ENCODE results near the gene NUDCD2. TPM values are rescaled to one million over a fixed set of nuclear protein-coding genes. Genes with fewer than 3 reads are reported as not detected.
A peak's percentile ranks its signal among the peaks of the same experiment; 100 is the strongest.

NUDCD2 gene
- total and polyA plus RNA-seq, 2 donors (not counting 1 experiment from before 2014, with no cell fraction given) = 6.8 to 24.4 TPM

DNA sequence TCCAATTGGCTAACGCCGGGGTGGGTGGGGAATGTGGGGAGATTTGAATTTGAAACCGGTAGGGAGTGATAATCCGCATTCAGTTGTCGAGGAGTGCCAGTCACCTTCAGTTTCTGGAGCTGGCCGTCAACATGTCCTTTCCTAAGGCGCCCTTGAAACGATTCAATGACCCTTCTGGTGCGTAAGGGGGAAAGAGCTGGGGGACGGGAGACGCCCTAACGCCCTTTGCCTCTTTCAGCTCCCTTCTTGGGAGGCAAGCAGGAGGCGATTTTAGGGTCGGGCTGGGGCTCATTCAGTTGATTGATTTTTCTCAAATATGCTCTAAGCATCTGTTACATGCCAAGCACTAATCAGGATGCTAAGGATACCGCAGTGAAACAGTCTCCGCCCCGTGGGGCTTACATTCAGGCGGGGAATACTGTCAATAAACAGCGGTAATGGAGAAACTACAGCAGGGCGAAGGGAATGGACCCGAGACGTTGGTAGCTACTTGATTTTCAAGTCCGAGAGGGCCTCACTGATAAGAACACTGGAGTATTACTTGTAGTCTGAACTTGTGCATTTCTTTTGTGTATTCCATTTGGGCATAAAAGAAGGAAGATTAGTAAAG is 765 bp upstream of the NUDCD2 start, which contains the start of gene HMMR:
HMMR (plus strand) TSS at position 71 of the 610 bp plus-strand sequence; CDS start at position 132, 61 bp downstream.
- H3K27me3 Mint-ChIP-seq = no peaks in the 10 kb centered on the region
- ChIA-PET POLR2A (interaction anchor here (1.2 to 4.4 kb wide), 5 partner anchors 23 to 455 kb away, joined by 3 to 40 read pairs (median 6); partner anchors contain the start of genes CCNG1 and MAT2B), CTCF (interaction anchor here (1.1 to 6.9 kb wide), 5 partner anchors 9 to 46 kb away, joined by 4 to 50 read pairs (median 37); partner anchors contain the start of genes CCNG1 and MAT2B)
- TF ChIP-seq EZH2 (IDR thresholded peaks at IDR 0.05; ENCODE audit: borderline replicate concordance, insufficient read depth, low read depth, low read length, poor library complexity, severe bottlenecking) = no peak
- TF ChIP-seq, protein P1, sequence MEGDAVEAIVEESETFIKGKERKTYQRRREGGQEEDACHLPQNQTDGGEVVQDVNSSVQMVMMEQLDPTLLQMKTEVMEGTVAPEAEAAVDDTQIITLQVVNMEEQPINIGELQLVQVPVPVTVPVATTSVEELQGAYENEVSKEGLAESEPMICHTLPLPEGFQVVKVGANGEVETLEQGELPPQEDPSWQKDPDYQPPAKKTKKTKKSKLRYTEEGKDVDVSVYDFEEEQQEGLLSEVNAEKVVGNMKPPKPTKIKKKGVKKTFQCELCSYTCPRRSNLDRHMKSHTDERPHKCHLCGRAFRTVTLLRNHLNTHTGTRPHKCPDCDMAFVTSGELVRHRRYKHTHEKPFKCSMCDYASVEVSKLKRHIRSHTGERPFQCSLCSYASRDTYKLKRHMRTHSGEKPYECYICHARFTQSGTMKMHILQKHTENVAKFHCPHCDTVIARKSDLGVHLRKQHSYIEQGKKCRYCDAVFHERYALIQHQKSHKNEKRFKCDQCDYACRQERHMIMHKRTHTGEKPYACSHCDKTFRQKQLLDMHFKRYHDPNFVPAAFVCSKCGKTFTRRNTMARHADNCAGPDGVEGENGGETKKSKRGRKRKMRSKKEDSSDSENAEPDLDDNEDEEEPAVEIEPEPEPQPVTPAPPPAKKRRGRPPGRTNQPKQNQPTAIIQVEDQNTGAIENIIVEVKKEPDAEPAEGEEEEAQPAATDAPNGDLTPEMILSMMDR (IDR thresholded peaks at IDR 0.05) = no peak
- Histone ChIP-seq H3K4me3 (ENCODE audit: control extremely low read depth in 1 of 5, extremely low read depth in 1 of 5, insufficient read depth in 1 of 5, low read depth in 2 of 5, low read length in 4 of 5) (peak within 1 kb of the TSS; percentile 87 to 95 (median 90)), H4K20me1 (ENCODE audit: control insufficient read depth, insufficient read depth, low read length, poor library complexity, severe bottlenecking) (no peaks in the 10 kb centered on the region), H3K79me2 (ENCODE audit: control insufficient read depth, insufficient read depth, low read length) (peaks cover 30% of the 10 kb centered on the region), H3K9me3 (ENCODE audit: control extremely low read depth in 1 of 3, control insufficient read depth in 2 of 3, insufficient read depth in 1 of 3, low read length in 2 of 3) (no peaks in the 10 kb centered on the region), H3K27ac (ENCODE audit: low read length in 2 of 2) (peak within 1 kb of the TSS; percentile 92), H3K4me2 (replicated peaks; ENCODE audit: low read depth, low read length, poor library complexity, severe bottlenecking) (peak within 1 kb of the TSS; percentile 88), H3K27me3 (replicated peaks in 1 of 4; ENCODE audit: control extremely low read depth in 1 of 4, control insufficient read depth in 3 of 4, insufficient read depth in 4 of 4, low read length in 3 of 4) (no peaks in the 10 kb centered on the region), H3K4me1 (ENCODE audit: control insufficient read depth in 2 of 2, insufficient read depth in 2 of 2, low read length in 2 of 2) (peaks cover 17 to 32% of the 10 kb centered on the region in 2 donors), H3K36me3 (replicated peaks in 1 of 2; ENCODE audit: control extremely low read depth in 1 of 2, control insufficient read depth in 1 of 2, extremely low read depth in 1 of 2, insufficient read depth in 2 of 2, low read length in 1 of 2) (peaks cover 0 to 8% of the 10 kb centered on the region in 2 experiments), H2AFZ (ENCODE audit: insufficient read depth, low read depth, low read length, poor library complexity, severe bottlenecking) (peak within 1 kb of the TSS; percentile 91), H3K9ac (ENCODE audit: low read length) (peak within 1 kb of the TSS; percentile 92)
- peak within 1 kb of the TSS; percentile 91 for H3K4me3 Mint-ChIP-seq
- peaks cover 31% of the 10 kb centered on the region for H3K4me1 Mint-ChIP-seq
- WGBS (ENCODE audit: insufficient coverage) = under 1% methylated on average over 16 of the region's 23 CpGs
- intact Hi-C loops (cut with micrococcal nuclease) = loop anchor here (1.0 to 5.0 kb wide), 4 partner anchors 23 to 456 kb away; partner anchors contain the start of genes CCNG1 and MAT2B
- ATAC-seq (ENCODE audit: low read depth) = no peak
- H3K27ac Mint-ChIP-seq = peak within 1 kb of the TSS; percentile 99
- H3K9me3 Mint-ChIP-seq (ENCODE audit: insufficient read depth) = no peaks in the 10 kb centered on the region
- DNase-seq = no peak

DNA sequence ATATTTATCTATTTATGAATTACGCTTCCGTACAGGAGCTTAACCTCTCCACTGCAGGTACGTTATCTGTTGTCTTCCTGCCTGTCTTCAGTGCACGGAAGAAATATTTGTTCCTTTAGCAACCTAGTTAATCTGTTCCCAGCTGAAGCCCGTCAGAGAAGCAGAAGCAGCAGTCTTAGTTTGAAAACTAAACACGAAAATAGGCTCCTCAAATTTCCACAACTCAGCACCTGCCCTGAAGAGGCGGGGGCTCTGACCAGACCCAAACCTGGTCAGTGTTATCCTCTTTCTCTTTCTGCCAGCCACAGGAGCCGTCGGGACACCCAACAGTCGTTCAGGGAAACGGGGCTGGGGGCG is 462 bp downstream of the NUDCD2 start:
- intact Hi-C loops (cut with micrococcal nuclease) = no loop called here
- POLR2A ChIA-PET = interaction anchor here (1.3 to 4.4 kb wide), 3 partner anchors 22 to 456 kb away, joined by 5 to 40 read pairs (median 20); partner anchors contain the start of genes CCNG1 and MAT2B
- no peaks in the 10 kb centered on the region for H3K27me3 Mint-ChIP-seq

More for the DNA sequence above, 462 bp downstream of the NUDCD2 start:
- Histone ChIP-seq H3K79me2 (ENCODE audit: control insufficient read depth, insufficient read depth, low read length) (peaks cover 38% of the 10 kb centered on the region), H2AFZ (ENCODE audit: insufficient read depth, low read depth, low read length, poor library complexity, severe bottlenecking) (peak overlapping the region; percentile 91), H3K27me3 (replicated peaks in 1 of 4; ENCODE audit: control extremely low read depth in 1 of 4, control insufficient read depth in 3 of 4, insufficient read depth in 4 of 4, low read length in 3 of 4) (no peaks in the 10 kb centered on the region), H3K9ac (ENCODE audit: low read length) (peak overlapping the region; percentile 92), H3K27ac (ENCODE audit: low read length in 2 of 2) (peak overlapping the region; percentile 92), H4K20me1 (ENCODE audit: control insufficient read depth, insufficient read depth, low read length, poor library complexity, severe bottlenecking) (no peaks in the 10 kb centered on the region), H3K4me3 (ENCODE audit: control extremely low read depth in 1 of 5, extremely low read depth in 1 of 5, insufficient read depth in 1 of 5, low read depth in 2 of 5, low read length in 4 of 5) (peak overlapping the region; percentile 87 to 95 (median 90)), H3K4me1 (ENCODE audit: control insufficient read depth in 2 of 2, insufficient read depth in 2 of 2, low read length in 2 of 2) (peaks cover 17 to 32% of the 10 kb centered on the region in 2 donors), H3K36me3 (replicated peaks in 1 of 2; ENCODE audit: control extremely low read depth in 1 of 2, control insufficient read depth in 1 of 2, extremely low read depth in 1 of 2, insufficient read depth in 2 of 2, low read length in 1 of 2) (peaks cover 2 to 14% of the 10 kb centered on the region in 2 experiments), H3K9me3 (ENCODE audit: control extremely low read depth in 1 of 3, control insufficient read depth in 2 of 3, insufficient read depth in 1 of 3, low read length in 2 of 3) (no peaks in the 10 kb centered on the region), H3K4me2 (replicated peaks; ENCODE audit: low read depth, low read length, poor library complexity, severe bottlenecking) (peak overlapping the region; percentile 88)
- ATAC-seq (ENCODE audit: low read depth) = no peak
- H3K4me3 Mint-ChIP-seq = peak overlapping the region; percentile 91
- WGBS (ENCODE audit: insufficient coverage) = 0% methylated on average over 11 of the region's 12 CpGs
- H3K27ac Mint-ChIP-seq = peak overlapping the region; percentile 99
- peaks cover 33% of the 10 kb centered on the region for H3K4me1 Mint-ChIP-seq
- no peak for DNase-seq
- TF ChIP-seq, protein P1 (IDR thresholded peaks at IDR 0.05) = no peak
- TF ChIP-seq EZH2 (IDR thresholded peaks at IDR 0.05; ENCODE audit: borderline replicate concordance, insufficient read depth, low read depth, low read length, poor library complexity, severe bottlenecking) = no peak
- CTCF ChIA-PET = interaction anchor here (0.8 to 6.9 kb wide), 6 partner anchors 14 to 237 kb away, joined by 3 to 50 read pairs (median 24); partner anchors contain the start of genes CCNG1 and MAT2B
- H3K9me3 Mint-ChIP-seq (ENCODE audit: insufficient read depth) = no peaks in the 10 kb centered on the region

All from B cell (primary cell).